SU-DHL-6 (cell line): ENCODE data around the gene CCDC183.

Experiments used
- H2AFZ ChIP-seq: fragments of 200-600 bp; sonication (generic); 2 replicates; pipeline ENCODE4 v1.6.1; 2014; ENCODE audit warnings: low read depth, mild to moderate bottlenecking, moderate library complexity, mixed read lengths, antibody characterized with exemption, low read length; ENCODE audit not compliant: severe bottlenecking
- H3F3A ChIP-seq: fragments of 200-600 bp; shearing (Covaris generic); 2 replicates; pipeline ENCODE4 v1.6.0; 2016; ENCODE audit warnings: antibody characterized with exemption, mild to moderate bottlenecking; ENCODE audit not compliant: insufficient read depth
- H3K27ac ChIP-seq: fragments of 200-600 bp; sonication (generic); 2 replicates; pipeline ENCODE4 v1.5.1; 2016; ENCODE audit warnings: low read depth, mild to moderate bottlenecking, low read length, moderate library complexity, mixed read lengths
- H3K27me3 ChIP-seq: fragments of 200-600 bp; sonication (generic), shearing (Covaris generic); 2 replicates; pipeline ENCODE4 v1.6.0; 2014; ENCODE audit warnings: mild to moderate bottlenecking, low read length
- H3K36me3 ChIP-seq: fragments of 200-600 bp; sonication (generic); 2 replicates; pipeline ENCODE4 v1.6.1; 2014; ENCODE audit warnings: mild to moderate bottlenecking, low read length, mixed read lengths
- H3K4me2 ChIP-seq: fragments of 300-600, 200-600 bp; shearing (Covaris generic), sonication (generic); 2 replicates; pipeline ENCODE4 v1.6.0; 2014; ENCODE audit warnings: low read length, low read depth, mild to moderate bottlenecking; ENCODE audit not compliant: poor library complexity, severe bottlenecking
- H3K4me3 ChIP-seq: fragments of 200-600 bp; sonication (generic); 2 replicates; pipeline ENCODE4 v1.5.1; 2014; ENCODE audit warnings: antibody characterized with exemption, low read length, mild to moderate bottlenecking, mixed read lengths; ENCODE audit not compliant: insufficient read depth, poor library complexity, severe bottlenecking
- H3K79me2 ChIP-seq: fragments of 200-600 bp; sonication (generic); 2 replicates; pipeline ENCODE4 v1.6.1; 2014; ENCODE audit warnings: mild to moderate bottlenecking, low read length, moderate library complexity; ENCODE audit not compliant: insufficient read depth
- H3K9ac ChIP-seq: fragments of 200-600 bp; sonication (generic); 2 replicates; pipeline ENCODE4 v1.7.0; 2014; ENCODE audit warnings: mild to moderate bottlenecking, low read length
- H3K9me2 ChIP-seq: fragments of 200-600 bp; sonication (generic); replicated peaks from 2 replicates; pipeline ENCODE4 v1.6.1; 2014; ENCODE audit warnings: low read length; ENCODE audit not compliant: insufficient read depth
- H3K9me3 ChIP-seq: fragments of 200-600 bp; sonication (generic); 2 replicates; pipeline ENCODE4 v1.6.1; 2014; ENCODE audit warnings: low read length, mixed read lengths; ENCODE audit not compliant: insufficient read depth
- H4K20me1 ChIP-seq: fragments of 200-600 bp; sonication (generic); 2 replicates; pipeline ENCODE4 v1.6.1; 2014; ENCODE audit warnings: low read depth, mild to moderate bottlenecking, antibody characterized with exemption, low read length, moderate library complexity, mixed read lengths
- EZH2phosphoT487 ChIP-seq: fragments of 200-600 bp; sonication (generic), shearing (Covaris generic); conservative IDR thresholded peaks from 2 replicates; pipeline ENCODE4 v1.6.1; 2018; ENCODE audit warnings: mild to moderate bottlenecking, antibody characterized with exemption, low read length, moderate library complexity, mixed read lengths
- TF ChIP-seq, protein P1 (sequence below): fragments of 200-600 bp; sonication (generic); IDR thresholded peaks from one replicate; pipeline ENCODE4 v1.5.1; 2017; ENCODE audit warnings: antibody characterized with exemption, mild to moderate bottlenecking, low read length, moderate library complexity; ENCODE audit not compliant: insufficient read depth, poor library complexity, severe bottlenecking

CCDC183 gene

DNA sequence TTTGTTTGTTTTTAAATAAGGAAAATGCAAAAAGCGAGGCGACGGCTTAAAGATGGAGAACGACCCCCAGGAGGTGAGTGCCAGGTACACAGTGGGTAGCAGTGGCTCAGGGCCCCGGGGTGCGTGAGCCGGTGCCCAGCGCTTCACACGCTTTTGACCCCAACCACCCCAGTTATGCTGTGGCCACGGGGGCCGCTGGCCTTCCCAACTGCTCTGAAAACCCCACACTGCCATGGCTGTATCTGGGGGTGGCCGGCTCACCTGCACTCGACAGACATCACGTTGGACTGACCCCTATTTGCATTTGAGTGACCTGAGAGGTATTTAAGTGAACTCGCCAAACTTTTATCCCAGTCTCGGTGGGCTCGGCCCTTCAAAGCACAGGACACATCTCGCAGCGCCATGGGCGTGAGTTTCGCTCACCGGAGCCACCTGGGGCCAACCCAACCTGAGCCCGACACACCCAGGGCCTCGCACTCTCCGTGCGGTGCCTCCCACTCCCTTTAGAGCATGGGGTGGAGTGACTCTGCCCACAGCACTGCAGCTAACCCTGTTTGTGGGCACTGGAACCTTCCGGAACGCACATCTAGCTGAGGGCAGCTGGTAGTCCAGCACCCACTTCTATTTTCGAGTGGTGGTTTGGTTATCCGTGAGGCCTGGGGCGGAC is 32.5 kb downstream of the CCDC183 start:
- TF ChIP-seq, protein P1, sequence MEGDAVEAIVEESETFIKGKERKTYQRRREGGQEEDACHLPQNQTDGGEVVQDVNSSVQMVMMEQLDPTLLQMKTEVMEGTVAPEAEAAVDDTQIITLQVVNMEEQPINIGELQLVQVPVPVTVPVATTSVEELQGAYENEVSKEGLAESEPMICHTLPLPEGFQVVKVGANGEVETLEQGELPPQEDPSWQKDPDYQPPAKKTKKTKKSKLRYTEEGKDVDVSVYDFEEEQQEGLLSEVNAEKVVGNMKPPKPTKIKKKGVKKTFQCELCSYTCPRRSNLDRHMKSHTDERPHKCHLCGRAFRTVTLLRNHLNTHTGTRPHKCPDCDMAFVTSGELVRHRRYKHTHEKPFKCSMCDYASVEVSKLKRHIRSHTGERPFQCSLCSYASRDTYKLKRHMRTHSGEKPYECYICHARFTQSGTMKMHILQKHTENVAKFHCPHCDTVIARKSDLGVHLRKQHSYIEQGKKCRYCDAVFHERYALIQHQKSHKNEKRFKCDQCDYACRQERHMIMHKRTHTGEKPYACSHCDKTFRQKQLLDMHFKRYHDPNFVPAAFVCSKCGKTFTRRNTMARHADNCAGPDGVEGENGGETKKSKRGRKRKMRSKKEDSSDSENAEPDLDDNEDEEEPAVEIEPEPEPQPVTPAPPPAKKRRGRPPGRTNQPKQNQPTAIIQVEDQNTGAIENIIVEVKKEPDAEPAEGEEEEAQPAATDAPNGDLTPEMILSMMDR, result no peak
- TF ChIP-seq EZH2phosphoT487, result no peak
- Histone ChIP-seq H3K79me2 (no peaks in the 10 kb centered on the region), H4K20me1 (no peaks in the 10 kb centered on the region), H3K4me2 (no peak overlapping the region), H3K27me3 (no peaks in the 10 kb centered on the region), H3F3A (no peaks in the 10 kb centered on the region), H3K36me3 (no peaks in the 10 kb centered on the region), H3K9ac (no peak overlapping the region), H3K9me3 (no peaks in the 10 kb centered on the region), H3K9me2 (no peaks in the 10 kb centered on the region), H3K27ac (no peak overlapping the region), H2AFZ (no peak overlapping the region), H3K4me3 (no peak overlapping the region)

DNA sequence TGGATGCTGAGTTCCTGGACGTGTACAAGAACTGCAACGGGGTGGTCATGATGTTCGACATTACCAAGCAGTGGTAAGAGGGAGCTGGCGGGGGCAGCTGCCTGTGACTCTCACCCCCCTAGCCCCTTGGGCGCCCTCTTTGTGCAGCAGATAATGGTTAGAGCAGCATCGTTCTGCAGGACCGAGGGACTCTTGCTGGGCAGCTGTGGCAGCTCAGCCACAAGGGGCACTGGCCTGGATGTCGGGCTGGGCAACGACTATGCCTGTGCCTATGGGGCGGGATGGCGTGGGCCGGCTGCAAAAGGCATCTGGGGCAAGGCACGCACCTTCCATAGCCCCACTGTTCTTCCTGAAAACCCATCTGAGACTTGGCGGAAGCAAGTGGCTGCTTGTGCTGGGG is 33.3 kb downstream of the CCDC183 start:
- Histone ChIP-seq H3K9me3 (no peaks in the 10 kb centered on the region), H3K9ac (no peak overlapping the region), H3K9me2 (no peaks in the 10 kb centered on the region), H3F3A (no peaks in the 10 kb centered on the region), H3K79me2 (no peaks in the 10 kb centered on the region), H3K4me3 (no peak overlapping the region), H3K27ac (no peak overlapping the region), H3K27me3 (no peaks in the 10 kb centered on the region), H2AFZ (no peak overlapping the region), H3K4me2 (no peak overlapping the region), H3K36me3 (no peaks in the 10 kb centered on the region), H4K20me1 (no peaks in the 10 kb centered on the region)
- no peak for TF ChIP-seq EZH2phosphoT487
- TF ChIP-seq, protein P1, result no peak

DNA sequence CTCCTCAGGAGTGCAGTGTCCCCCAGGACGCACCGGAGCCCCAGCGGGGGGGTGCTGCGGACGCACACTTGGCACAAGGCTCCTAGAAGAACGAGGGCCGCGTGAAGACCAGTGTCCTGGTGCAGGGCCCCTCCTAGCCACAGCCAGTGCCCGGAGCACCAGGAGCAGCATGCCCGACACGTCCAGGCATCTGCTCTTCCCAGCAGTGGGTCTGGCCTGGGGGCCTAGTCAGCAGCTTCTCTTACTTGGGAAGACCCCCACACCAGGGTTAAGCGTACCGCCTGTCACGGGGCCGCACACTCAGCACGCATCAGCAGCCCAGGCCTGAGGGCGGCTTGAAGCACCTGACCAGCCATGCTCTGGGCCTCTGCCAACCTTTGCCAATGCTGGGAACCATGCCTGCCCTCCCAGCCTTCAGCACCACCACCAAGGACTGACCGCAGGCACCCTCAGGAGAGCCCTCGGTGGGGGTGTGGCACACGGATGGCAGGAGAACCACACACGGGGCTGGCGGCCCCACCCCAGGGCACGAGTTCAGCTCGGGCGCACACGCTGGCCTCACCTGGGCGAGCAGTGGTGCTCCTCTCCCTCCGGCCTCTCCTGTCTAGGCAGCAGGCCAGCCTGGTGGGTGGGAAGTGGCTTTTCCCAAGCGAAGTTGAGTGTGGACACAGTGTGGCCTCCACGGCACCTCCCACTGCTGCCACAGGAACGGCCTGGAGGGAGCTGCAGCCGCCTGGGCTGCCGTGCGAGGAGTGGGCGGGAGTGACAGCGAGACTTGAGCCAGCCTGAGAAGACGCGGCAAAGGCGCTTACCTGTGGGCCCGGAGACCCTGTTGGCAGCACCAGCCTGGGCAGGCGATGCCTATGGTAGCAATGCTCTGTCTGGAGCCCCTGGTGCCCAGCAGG is 34.1 kb downstream of the CCDC183 start:
- no peaks in the 10 kb centered on the region for H3K27me3 ChIP-seq
- TF ChIP-seq, protein P1, result no peak
- TF ChIP-seq EZH2phosphoT487, result no peak
- no peaks in the 10 kb centered on the region for H3K36me3 ChIP-seq

More for the DNA sequence above, 34.1 kb downstream of the CCDC183 start:
- H2AFZ ChIP-seq, result no peak overlapping the region
- H4K20me1 ChIP-seq, result no peaks in the 10 kb centered on the region
- no peaks in the 10 kb centered on the region for H3K79me2 ChIP-seq
- no peak overlapping the region for H3K4me3 ChIP-seq
- no peak overlapping the region for H3K4me2 ChIP-seq
- no peaks in the 10 kb centered on the region for H3F3A ChIP-seq
- H3K9me2 ChIP-seq, result no peaks in the 10 kb centered on the region
- no peaks in the 10 kb centered on the region for H3K9me3 ChIP-seq
- no peak overlapping the region for H3K27ac ChIP-seq
- H3K9ac ChIP-seq, result no peak overlapping the region
